ENCODE measurements around the gene MSH2.

MSH2 gene

GRCh38 chr2:47459021-47459420 lies 56.1 kb downstream of the MSH2 start:
- peaks cover 42% of the 10 kb centered on the region for H3K36me3 ChIP-seq (ENCODE audit: insufficient read depth, low read length)
- H3K27me3 ChIP-seq (ENCODE audit: insufficient read depth, low read length), result no peaks in the 10 kb centered on the region
- no peaks in the 10 kb centered on the region for H3K4me1 ChIP-seq (ENCODE audit: insufficient read depth, low read length)
- H2AFZ ChIP-seq (ENCODE audit: low read depth, low read length), result no peak overlapping the region
- peaks cover 6% of the 10 kb centered on the region for H3K9me3 ChIP-seq (ENCODE audit: low read length)
- no peak overlapping the region for H3K4me3 ChIP-seq (ENCODE audit: low read length)

- no peaks in the 10 kb centered on the region for H3K27me3 ChIP-seq (ENCODE audit: insufficient read depth, low read length)
- peaks cover 47% of the 10 kb centered on the region for H3K36me3 ChIP-seq (ENCODE audit: insufficient read depth, low read length)
- H3K9me3 ChIP-seq (ENCODE audit: low read length), result peaks cover 3% of the 10 kb centered on the region
- H3K4me1 ChIP-seq (ENCODE audit: insufficient read depth, low read length), result no peaks in the 10 kb centered on the region
- H3K4me3 ChIP-seq (ENCODE audit: low read length), result no peak overlapping the region
- no peak overlapping the region for H2AFZ ChIP-seq (ENCODE audit: low read depth, low read length)
These were observed 57.8 kb downstream of the MSH2 start for GRCh38 chr2:47460766-47461165.

- no peaks in the 10 kb centered on the region for H3K9me3 ChIP-seq (ENCODE audit: low read length)
- H3K36me3 ChIP-seq (ENCODE audit: insufficient read depth, low read length), result peaks cover 73% of the 10 kb centered on the region
- H3K4me3 ChIP-seq (ENCODE audit: low read length), result no peak overlapping the region
- no peaks in the 10 kb centered on the region for H3K4me1 ChIP-seq (ENCODE audit: insufficient read depth, low read length)
- H3K27me3 ChIP-seq (ENCODE audit: insufficient read depth, low read length), result no peaks in the 10 kb centered on the region
- H2AFZ ChIP-seq (ENCODE audit: low read depth, low read length), result no peak overlapping the region
These were observed 68.6 kb downstream of the MSH2 start for GRCh38 chr2:47471429-47472116.

GRCh38 chr2:47479863-47480262 lies 76.9 kb downstream of the MSH2 start:
- Histone ChIP-seq H3K9me3 (ENCODE audit: low read length) (no peaks in the 10 kb centered on the region), H3K27me3 (ENCODE audit: insufficient read depth, low read length) (no peaks in the 10 kb centered on the region), H2AFZ (ENCODE audit: low read depth, low read length) (no peak overlapping the region), H3K4me3 (ENCODE audit: low read length) (no peak overlapping the region), H3K4me1 (ENCODE audit: insufficient read depth, low read length) (no peaks in the 10 kb centered on the region), H3K36me3 (ENCODE audit: insufficient read depth, low read length) (peaks cover 74% of the 10 kb centered on the region)

- H3K4me1 ChIP-seq (ENCODE audit: insufficient read depth, low read length), result no peaks in the 10 kb centered on the region
- H2AFZ ChIP-seq (ENCODE audit: low read depth, low read length), result no peak overlapping the region
- no peaks in the 10 kb centered on the region for H3K27me3 ChIP-seq (ENCODE audit: insufficient read depth, low read length)
- H3K9me3 ChIP-seq (ENCODE audit: low read length), result peaks cover 2% of the 10 kb centered on the region
- H3K36me3 ChIP-seq (ENCODE audit: insufficient read depth, low read length), result peaks cover 57% of the 10 kb centered on the region
- H3K4me3 ChIP-seq (ENCODE audit: low read length), result no peak overlapping the region
These were observed 80.2 kb downstream of the MSH2 start for GRCh38 chr2:47483191-47483590.

- H3K4me1 ChIP-seq (ENCODE audit: insufficient read depth, low read length), result no peaks in the 10 kb centered on the region
- no peak overlapping the region for H2AFZ ChIP-seq (ENCODE audit: low read depth, low read length)
- H3K36me3 ChIP-seq (ENCODE audit: insufficient read depth, low read length), result peaks cover 48% of the 10 kb centered on the region
- no peaks in the 10 kb centered on the region for H3K27me3 ChIP-seq (ENCODE audit: insufficient read depth, low read length)
- H3K4me3 ChIP-seq (ENCODE audit: low read length), result no peak overlapping the region
- H3K9me3 ChIP-seq (ENCODE audit: low read length), result peaks cover 2% of the 10 kb centered on the region
These were observed 81.4 kb downstream of the MSH2 start for GRCh38 chr2:47484396-47484795.

- H3K27me3 ChIP-seq (ENCODE audit: insufficient read depth, low read length), result no peaks in the 10 kb centered on the region
- no peaks in the 10 kb centered on the region for H3K4me1 ChIP-seq (ENCODE audit: insufficient read depth, low read length)
- no peak overlapping the region for H2AFZ ChIP-seq (ENCODE audit: low read depth, low read length)
- peaks cover 2% of the 10 kb centered on the region for H3K9me3 ChIP-seq (ENCODE audit: low read length)
- H3K4me3 ChIP-seq (ENCODE audit: low read length), result no peak overlapping the region
- peaks cover 48% of the 10 kb centered on the region for H3K36me3 ChIP-seq (ENCODE audit: insufficient read depth, low read length)
These were observed 82.2 kb downstream of the MSH2 start for GRCh38 chr2:47485177-47485576.

GRCh38 chr2:47485751-47486300 lies 82.9 kb downstream of the MSH2 start:
- no peaks in the 10 kb centered on the region for H3K4me1 ChIP-seq (ENCODE audit: insufficient read depth, low read length)
- H3K9me3 ChIP-seq (ENCODE audit: low read length), result peaks cover 2% of the 10 kb centered on the region
- no peak overlapping the region for H2AFZ ChIP-seq (ENCODE audit: low read depth, low read length)
- H3K4me3 ChIP-seq (ENCODE audit: low read length), result no peak overlapping the region
- H3K27me3 ChIP-seq (ENCODE audit: insufficient read depth, low read length), result no peaks in the 10 kb centered on the region
- H3K36me3 ChIP-seq (ENCODE audit: insufficient read depth, low read length), result peaks cover 42% of the 10 kb centered on the region

GRCh38 chr2:47486841-47487497 lies 84.0 kb downstream of the MSH2 start:
- Histone ChIP-seq H3K27me3 (ENCODE audit: insufficient read depth, low read length) (no peaks in the 10 kb centered on the region), H2AFZ (ENCODE audit: low read depth, low read length) (no peak overlapping the region), H3K4me1 (ENCODE audit: insufficient read depth, low read length) (no peaks in the 10 kb centered on the region), H3K4me3 (ENCODE audit: low read length) (no peak overlapping the region), H3K36me3 (ENCODE audit: insufficient read depth, low read length) (peaks cover 35% of the 10 kb centered on the region), H3K9me3 (ENCODE audit: low read length) (peaks cover 2% of the 10 kb centered on the region)

GRCh38 chr2:47487498-47487875 lies 84.5 kb downstream of the MSH2 start:
- H3K4me1 ChIP-seq (ENCODE audit: insufficient read depth, low read length), result no peaks in the 10 kb centered on the region
- peaks cover 2% of the 10 kb centered on the region for H3K9me3 ChIP-seq (ENCODE audit: low read length)
- H3K27me3 ChIP-seq (ENCODE audit: insufficient read depth, low read length), result no peaks in the 10 kb centered on the region
- no peak overlapping the region for H2AFZ ChIP-seq (ENCODE audit: low read depth, low read length)
- H3K36me3 ChIP-seq (ENCODE audit: insufficient read depth, low read length), result peaks cover 31% of the 10 kb centered on the region
- no peak overlapping the region for H3K4me3 ChIP-seq (ENCODE audit: low read length)

- Histone ChIP-seq H2AFZ (ENCODE audit: low read depth, low read length) (no peak overlapping the region), H3K36me3 (ENCODE audit: insufficient read depth, low read length) (peaks cover 17% of the 10 kb centered on the region), H3K4me3 (ENCODE audit: low read length) (no peak overlapping the region), H3K27me3 (ENCODE audit: insufficient read depth, low read length) (no peaks in the 10 kb centered on the region), H3K9me3 (ENCODE audit: low read length) (peaks cover 2% of the 10 kb centered on the region), H3K4me1 (ENCODE audit: insufficient read depth, low read length) (no peaks in the 10 kb centered on the region)
These were observed 86.1 kb downstream of the MSH2 start for GRCh38 chr2:47488870-47489584.

- Histone ChIP-seq H3K4me1 (ENCODE audit: insufficient read depth, low read length) (no peaks in the 10 kb centered on the region), H3K4me3 (ENCODE audit: low read length) (no peak overlapping the region), H3K36me3 (ENCODE audit: insufficient read depth, low read length) (peaks cover 4% of the 10 kb centered on the region), H3K9me3 (ENCODE audit: low read length) (peaks cover 2% of the 10 kb centered on the region), H2AFZ (ENCODE audit: low read depth, low read length) (no peak overlapping the region), H3K27me3 (ENCODE audit: insufficient read depth, low read length) (no peaks in the 10 kb centered on the region)
These were observed 87.5 kb downstream of the MSH2 start for GRCh38 chr2:47490406-47490805.

- no peak overlapping the region for H3K4me3 ChIP-seq (ENCODE audit: low read length)
- H2AFZ ChIP-seq (ENCODE audit: low read depth, low read length), result no peak overlapping the region
- no peaks in the 10 kb centered on the region for H3K9me3 ChIP-seq (ENCODE audit: low read length)
- no peaks in the 10 kb centered on the region for H3K27me3 ChIP-seq (ENCODE audit: insufficient read depth, low read length)
- H3K36me3 ChIP-seq (ENCODE audit: insufficient read depth, low read length), result no peaks in the 10 kb centered on the region
- H3K4me1 ChIP-seq (ENCODE audit: insufficient read depth, low read length), result no peaks in the 10 kb centered on the region
These were observed 90.5 kb downstream of the MSH2 start for GRCh38 chr2:47493317-47494035.

Measured in neuron (in vitro differentiated cells).